WERI-Rb-1 (cell line): ENCODE data around the gene ZMYND8.

Source experiments
- DNase-seq: peaks from one replicate; pipeline ENCODE4 v3.0.0-alpha.2; 2020
- H3K27ac ChIP-seq: fragments of 250-450 bp; sonication (Bioruptor Pico); 2 replicates; pipeline ENCODE4 v1.5.1; 2020; ENCODE audit warnings: mild to moderate bottlenecking, moderate library complexity
- H3K27me3 ChIP-seq: fragments of 250-450 bp; sonication (Bioruptor Pico); 2 replicates; pipeline ENCODE4 v1.5.1; 2021; ENCODE audit warnings: mild to moderate bottlenecking, low read depth, moderate library complexity; ENCODE audit not compliant: insufficient read depth, severe bottlenecking
- H3K36me3 ChIP-seq: fragments of 250-450 bp; sonication (Bioruptor Pico); 2 replicates; pipeline ENCODE4 v1.5.1; 2020; ENCODE audit warnings: mild to moderate bottlenecking, moderate library complexity
- H3K4me3 ChIP-seq: 2 replicates; pipeline ENCODE4 v1.5.1; 2011; ENCODE audit warnings: low read depth, mild to moderate bottlenecking, control low read depth, low read length
- H3K9me3 ChIP-seq: fragments of 250-450 bp; sonication (Bioruptor Pico); 2 replicates; pipeline ENCODE4 v1.5.1; 2021; ENCODE audit warnings: mild to moderate bottlenecking, moderate library complexity; ENCODE audit not compliant: severe bottlenecking
- TF ChIP-seq, protein P1 (sequence below): IDR thresholded peaks from 2 replicates; pipeline ENCODE4 v1.5.1; 2011; ENCODE audit warnings: low read depth, mild to moderate bottlenecking, control low read depth, inconsistent platforms, low read length

The ZMYND8 gene

GRCh38 chr20:47239719-47240067 is 116.8 kb downstream of the ZMYND8 start:
- Histone ChIP-seq H3K27me3 (no peaks in the 10 kb centered on the region), H3K36me3 (peaks cover 55% of the 10 kb centered on the region), H3K4me3 (no peak overlapping the region), H3K27ac (no peak overlapping the region), H3K9me3 (no peaks in the 10 kb centered on the region)
- TF ChIP-seq, protein P1, sequence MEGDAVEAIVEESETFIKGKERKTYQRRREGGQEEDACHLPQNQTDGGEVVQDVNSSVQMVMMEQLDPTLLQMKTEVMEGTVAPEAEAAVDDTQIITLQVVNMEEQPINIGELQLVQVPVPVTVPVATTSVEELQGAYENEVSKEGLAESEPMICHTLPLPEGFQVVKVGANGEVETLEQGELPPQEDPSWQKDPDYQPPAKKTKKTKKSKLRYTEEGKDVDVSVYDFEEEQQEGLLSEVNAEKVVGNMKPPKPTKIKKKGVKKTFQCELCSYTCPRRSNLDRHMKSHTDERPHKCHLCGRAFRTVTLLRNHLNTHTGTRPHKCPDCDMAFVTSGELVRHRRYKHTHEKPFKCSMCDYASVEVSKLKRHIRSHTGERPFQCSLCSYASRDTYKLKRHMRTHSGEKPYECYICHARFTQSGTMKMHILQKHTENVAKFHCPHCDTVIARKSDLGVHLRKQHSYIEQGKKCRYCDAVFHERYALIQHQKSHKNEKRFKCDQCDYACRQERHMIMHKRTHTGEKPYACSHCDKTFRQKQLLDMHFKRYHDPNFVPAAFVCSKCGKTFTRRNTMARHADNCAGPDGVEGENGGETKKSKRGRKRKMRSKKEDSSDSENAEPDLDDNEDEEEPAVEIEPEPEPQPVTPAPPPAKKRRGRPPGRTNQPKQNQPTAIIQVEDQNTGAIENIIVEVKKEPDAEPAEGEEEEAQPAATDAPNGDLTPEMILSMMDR, result no peak
- no peak for DNase-seq

DNA sequence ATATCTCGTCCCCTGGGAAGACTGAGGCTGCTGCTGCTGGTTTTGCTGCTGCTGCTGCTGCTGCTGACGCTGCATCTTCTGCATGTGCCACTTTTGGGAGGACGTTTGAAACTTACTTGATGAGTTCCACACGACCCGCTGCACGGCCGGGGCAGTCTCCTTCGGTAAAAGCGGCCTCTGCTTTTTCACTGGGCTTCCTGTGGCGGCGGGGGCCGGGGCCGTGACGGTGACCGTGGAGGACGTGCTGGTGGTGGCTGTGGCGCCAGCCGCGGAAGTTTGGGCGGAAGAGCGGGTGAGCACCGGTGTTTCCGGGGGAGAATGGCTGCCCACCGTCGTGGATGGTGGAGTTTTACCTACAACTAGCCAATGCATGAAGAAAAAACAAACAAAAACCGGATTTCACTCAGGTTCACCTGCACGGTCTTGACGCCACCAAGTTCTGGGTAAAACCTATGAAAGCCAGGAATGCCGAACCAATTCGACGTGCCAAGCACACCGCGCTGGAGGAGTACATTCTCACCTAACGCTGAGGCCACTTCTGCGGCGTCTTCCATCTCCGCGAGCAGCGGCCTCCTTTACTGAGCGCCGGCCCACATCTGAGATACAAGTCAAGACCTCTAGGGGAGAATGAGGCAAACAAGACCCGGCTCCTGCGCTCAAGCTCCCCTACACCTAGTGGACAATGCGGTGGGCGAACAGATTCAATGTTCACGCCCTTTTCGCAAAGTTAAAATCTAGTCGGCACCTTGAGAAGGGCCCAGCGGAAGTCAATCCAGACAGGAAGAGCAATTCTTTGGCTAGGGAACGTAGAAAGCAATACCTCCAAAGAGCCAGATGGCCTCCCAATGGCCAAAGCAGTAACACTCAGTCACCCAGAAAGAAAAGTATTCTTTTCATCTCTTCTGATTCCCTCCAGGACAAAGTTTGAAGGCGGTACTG is 117.5 kb downstream of the ZMYND8 start:
- H3K36me3 ChIP-seq, result peaks cover 61% of the 10 kb centered on the region
- TF ChIP-seq, protein P1, result no peak
- no peaks in the 10 kb centered on the region for H3K27me3 ChIP-seq
- DNase-seq, result no peak
- H3K4me3 ChIP-seq, result no peak overlapping the region
- H3K9me3 ChIP-seq, result no peaks in the 10 kb centered on the region
- H3K27ac ChIP-seq, result no peak overlapping the region

DNA sequence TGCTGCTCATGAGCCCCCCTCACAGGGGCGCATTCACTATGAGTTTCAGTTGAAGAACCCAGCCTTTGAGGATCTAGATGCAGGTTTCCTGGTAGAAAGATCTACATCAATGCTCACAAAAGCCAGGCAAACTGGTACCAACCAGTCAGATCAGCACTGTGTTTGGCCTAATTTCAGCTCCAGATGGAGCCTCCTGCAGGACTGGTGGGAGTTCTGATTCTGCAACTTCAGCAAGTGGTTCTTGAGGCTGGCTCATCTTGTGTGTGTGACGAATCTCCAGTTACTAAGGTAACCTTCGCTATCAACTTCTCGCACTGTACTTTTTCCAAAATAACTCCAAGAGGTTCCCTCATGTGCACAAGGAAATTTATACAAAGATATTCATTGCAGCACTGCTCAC is 118.8 kb downstream of the ZMYND8 start:
- H3K4me3 ChIP-seq, result no peak overlapping the region
- no peaks in the 10 kb centered on the region for H3K27me3 ChIP-seq
- H3K9me3 ChIP-seq, result no peaks in the 10 kb centered on the region
- DNase-seq, result no peak
- peaks cover 64% of the 10 kb centered on the region for H3K36me3 ChIP-seq
- TF ChIP-seq, protein P1, result no peak
- no peak overlapping the region for H3K27ac ChIP-seq

GRCh38 chr20:47236639-47236900 is 119.9 kb downstream of the ZMYND8 start:
- Histone ChIP-seq H3K36me3 (peaks cover 64% of the 10 kb centered on the region), H3K27me3 (no peaks in the 10 kb centered on the region), H3K4me3 (no peak overlapping the region), H3K27ac (no peak overlapping the region), H3K9me3 (no peaks in the 10 kb centered on the region)
- TF ChIP-seq, protein P1, result no peak
- DNase-seq, result no peak

GRCh38 chr20:47235853-47236638 is 120.5 kb downstream of the ZMYND8 start:
- peaks cover 64% of the 10 kb centered on the region for H3K36me3 ChIP-seq
- no peaks in the 10 kb centered on the region for H3K9me3 ChIP-seq
- H3K27me3 ChIP-seq, result no peaks in the 10 kb centered on the region
- TF ChIP-seq, protein P1, result no peak
- no peak overlapping the region for H3K27ac ChIP-seq
- H3K4me3 ChIP-seq, result no peak overlapping the region
- DNase-seq, result no peak
